OCI-LY1 (cell line): ENCODE data around the gene CRY2.

Source experiments
- CTCF ChIP-seq: fragments of 200-600 bp; sonication (generic), shearing (Covaris generic); IDR thresholded peaks from 2 replicates; pipeline ENCODE4 v1.5.1; 2017; ENCODE audit warnings: mild to moderate bottlenecking, antibody characterized with exemption, low read length, moderate library complexity, mixed read lengths
- EZH2 ChIP-seq: fragments of 200-600 bp; sonication (generic), shearing (Covaris generic); IDR thresholded peaks from 2 replicates; pipeline ENCODE4 v1.8.0; 2017; ENCODE audit warnings: borderline replicate concordance, mixed run types, mild to moderate bottlenecking, antibody characterized with exemption, low read length, moderate library complexity, mixed read lengths

- TF ChIP-seq EZH2 (no peak), CTCF (no peak)
Measured at GRCh38 chr11:45924927-45925326, 77.7 kb downstream of the CRY2 start.
